HPDE6-E6E7 (cell line): ENCODE results near the gene TRIML1.

Source experiments
- DNase-seq: peaks from one replicate; pipeline ENCODE4 v3.0.0; 2011; ENCODE audit warnings: missing footprints; ENCODE audit errors: extremely low spot score

The TRIML1 gene

GRCh38 chr4:188139141-188139540 is at the start of gene TRIML1:
TSS of gene TRIML1 (plus strand) at chr4:188139441. CDS start at chr4:188139559, 118 bp downstream.
- no peak for DNase-seq

GRCh38 chr4:188092824-188093223 is 46.4 kb upstream of the TRIML1 start:
- no peak for DNase-seq

GRCh38 chr4:188106454-188106853 is 32.8 kb upstream of the TRIML1 start:
- DNase-seq = no peak

GRCh38 chr4:188107931-188108843 is 31.1 kb upstream of the TRIML1 start:
- no peak for DNase-seq

GRCh38 chr4:188109157-188109755 is 30.0 kb upstream of the TRIML1 start, which contains the start of gene TRIML2:
TSS of gene TRIML2 (minus strand) at chr4:188109603. CDS start at chr4:188105368, 4,235 bp downstream.
- DNase-seq = no peak

GRCh38 chr4:188110036-188110435 is 29.2 kb upstream of the TRIML1 start:
- no peak for DNase-seq

- no peak for DNase-seq
Observed at GRCh38 chr4:188110741-188111471, 28.3 kb upstream of the TRIML1 start.

- DNase-seq = no peak
Observed at GRCh38 chr4:188111955-188112354, 27.3 kb upstream of the TRIML1 start.

GRCh38 chr4:188113156-188113555 is 26.1 kb upstream of the TRIML1 start:
- peak; percentile 84 for DNase-seq

GRCh38 chr4:188117631-188118324 is 21.5 kb upstream of the TRIML1 start:
- no peak for DNase-seq

- DNase-seq = no peak
Observed at GRCh38 chr4:188121530-188121929, 17.7 kb upstream of the TRIML1 start.

GRCh38 chr4:188127214-188127874 is 11.9 kb upstream of the TRIML1 start:
- DNase-seq = peak; percentile 66

GRCh38 chr4:188130355-188130754 is 8.9 kb upstream of the TRIML1 start:
- no peak for DNase-seq

GRCh38 chr4:188132232-188132631 is 7.0 kb upstream of the TRIML1 start:
- no peak for DNase-seq

- DNase-seq = no peak
Observed at GRCh38 chr4:188138227-188138626, 1.0 kb upstream of the TRIML1 start.

- no peak for DNase-seq
Observed at GRCh38 chr4:188139671-188140070, 430 bp downstream of the TRIML1 start.

GRCh38 chr4:188143731-188144130 is 4.5 kb downstream of the TRIML1 start:
- DNase-seq = no peak

- no peak for DNase-seq
Observed at GRCh38 chr4:188145601-188146000, 6.4 kb downstream of the TRIML1 start.

- DNase-seq = no peak
Observed at GRCh38 chr4:188146618-188147017, 7.4 kb downstream of the TRIML1 start.

GRCh38 chr4:188147176-188147575 is 7.9 kb downstream of the TRIML1 start:
- no peak for DNase-seq

- DNase-seq = no peak
Observed at GRCh38 chr4:188147776-188148175, 8.5 kb downstream of the TRIML1 start.
